CD14-positive monocyte (primary cell): ENCODE data around the gene CYB5D1. TPM values are rescaled to one million over a fixed set of nuclear protein-coding genes. Genes with fewer than 3 reads are reported as not detected.

Experiments used
- DNase-seq, 3 donors: peaks; one replicate each; pipeline ENCODE4 v3.0.0-alpha.2; 2011 to 2022
- H2AFZ ChIP-seq: 2 replicates; pipeline ENCODE4 v1.6.0; 2012; ENCODE audit warnings: mild to moderate bottlenecking, low read depth, low read length, inconsistent platforms; ENCODE audit not compliant: insufficient read depth, poor library complexity, severe bottlenecking
- H3K27ac ChIP-seq, 2 donors: 1 replicate in 1 of 2; 2 replicates in 1 of 2; pipeline ENCODE4 v1.5.1; 2012 to 2013; ENCODE audit warnings: low read length in 2 of 2, control low read depth in 1 of 2, inconsistent platforms in 1 of 2, low read depth in 1 of 2, mild to moderate bottlenecking in 1 of 2
- H3K27me3 ChIP-seq, 2 donors: one replicate each; pipeline versions ENCODE4 v1.6.0 to v1.6.1; 2011 to 2013; ENCODE audit warnings: low read length in 2 of 2; ENCODE audit not compliant: control insufficient read depth in 2 of 2, insufficient read depth in 2 of 2
- H3K36me3 ChIP-seq, 2 donors: replicated peaks in 1 of 2; 1 replicate in 1 of 2; 2 replicates in 1 of 2; pipeline versions ENCODE4 v1.5.1 to v1.6.1; 2012 to 2013; ENCODE audit warnings: low read length in 2 of 2, control low read depth in 1 of 2, inconsistent platforms in 1 of 2, mild to moderate bottlenecking in 1 of 2; ENCODE audit not compliant: insufficient read depth in 2 of 2, control insufficient read depth in 1 of 2
- H3K4me1 ChIP-seq, 2 donors: 1 replicate in 1 of 2; 2 replicates in 1 of 2; pipeline versions ENCODE4 v1.5.1 to v1.6.1; 2012 to 2013; ENCODE audit warnings: low read length in 2 of 2, control low read depth in 1 of 2, inconsistent platforms in 1 of 2, mild to moderate bottlenecking in 1 of 2, moderate library complexity in 1 of 2; ENCODE audit not compliant: insufficient read depth in 2 of 2, control insufficient read depth in 1 of 2
- H3K4me2 ChIP-seq: replicated peaks from 2 replicates; pipeline ENCODE3; 2012; ENCODE audit warnings: low read length, moderate library complexity, mild to moderate bottlenecking; ENCODE audit not compliant: poor library complexity, severe bottlenecking; ENCODE audit errors: extremely low read depth
- H3K4me3 ChIP-seq, 3 experiments: fragments of 200-600 bp in 1 of 3; sonication (generic) in 1 of 3; replicated peaks in 1 of 3; 1 replicate in 2 of 3; 2 replicates in 1 of 3; pipeline ENCODE4 v1.5.1; 2011 to 2013; ENCODE audit warnings: low read length in 3 of 3, mild to moderate bottlenecking in 3 of 3, control low read depth in 2 of 3, low read depth in 2 of 3, inconsistent platforms in 1 of 3, moderate library complexity in 1 of 3
- H3K79me2 ChIP-seq: 2 replicates; pipeline ENCODE4 v1.6.0; 2012; ENCODE audit warnings: mild to moderate bottlenecking, control low read depth, inconsistent platforms, low read length, moderate library complexity; ENCODE audit not compliant: insufficient read depth
- H3K9ac ChIP-seq: 2 replicates; pipeline ENCODE4 v1.6.0; 2017; ENCODE audit warnings: low read length, mild to moderate bottlenecking; ENCODE audit not compliant: insufficient read depth, poor library complexity, severe bottlenecking
- H3K9me3 ChIP-seq, 2 donors: replicated peaks in 1 of 2; 1 replicate in 1 of 2; 2 replicates in 1 of 2; pipeline versions ENCODE4 v1.5.1 to v1.6.1; 2012 to 2013; ENCODE audit warnings: low read length in 2 of 2, control low read depth in 1 of 2; ENCODE audit not compliant: control insufficient read depth in 1 of 2, insufficient read depth in 1 of 2
- H4K20me1 ChIP-seq: 2 replicates; pipeline ENCODE4 v1.6.0; 2012; ENCODE audit warnings: mild to moderate bottlenecking, low read length, control low read depth, moderate library complexity; ENCODE audit not compliant: insufficient read depth
- H3K27ac Mint-ChIP-seq, 7 donors: one replicate each; pipeline ENCODE4 v1.8.0; 2020; ENCODE audit warnings: mild to moderate bottlenecking in 7 of 7, mixed read lengths in 7 of 7, moderate library complexity in 6 of 7, inconsistent platforms in 2 of 7
- H3K27me3 Mint-ChIP-seq, 3 donors: one replicate each; pipeline ENCODE4 v1.8.0; 2021 to 2022; ENCODE audit warnings: low read depth in 3 of 3, mild to moderate bottlenecking in 3 of 3, mixed read lengths in 3 of 3, moderate library complexity in 3 of 3, inconsistent platforms in 1 of 3
- H3K36me3 Mint-ChIP-seq, 2 donors: one replicate each; pipeline ENCODE4 v1.8.0; 2020; ENCODE audit warnings: mixed read lengths in 2 of 2, inconsistent platforms in 1 of 2, mild to moderate bottlenecking in 1 of 2
- H3K4me1 Mint-ChIP-seq: one replicate; pipeline ENCODE4 v1.8.0; 2020; ENCODE audit warnings: mild to moderate bottlenecking, mixed read lengths
- H3K4me3 Mint-ChIP-seq, 2 donors: one replicate each; pipeline ENCODE4 v1.8.0; 2020; ENCODE audit warnings: mild to moderate bottlenecking in 2 of 2, mixed read lengths in 2 of 2, moderate library complexity in 1 of 2
- H3K9me3 Mint-ChIP-seq, 7 donors: one replicate each; pipeline ENCODE4 v1.8.0; 2020 to 2022; ENCODE audit warnings: mixed read lengths in 7 of 7, mild to moderate bottlenecking in 6 of 7, moderate library complexity in 6 of 7, inconsistent platforms in 2 of 7
- WGBS: methylation state at CpG from one replicate; pipeline ENCODE4 v1.1.5; 2013; ENCODE audit warnings: missing lambda C conversion rate; ENCODE audit not compliant: insufficient coverage; 5-methylcytosine and 5-hydroxymethylcytosine counted together
- intact Hi-C, 2 donors: fragments of 100-400 bp; cut with micrococcal nuclease; formaldehyde crosslinking; loops; one replicate each; pipeline versions ENCODE4 v1.15.0 to v1.15.1; 2023
- polyA plus RNA-seq, 3 donors: library from polyadenylated mRNA; depleted of rRNA in 1 of 3; unstranded in 2 of 3; stranded (reverse) in 1 of 3; fragments of 300-500 nt in 2 of 3; fragments of >200 nt in 1 of 3; fragmentation: Illumina TruSeq in 2 of 3; gene quantifications; 1 replicate in 2 of 3; 2 replicates in 1 of 3; pipeline ENCODE4 v1.2.3, GENCODE V29; 2012 to 2021
- TF ChIP-seq, protein P1 (sequence below): fragments of 200-600 bp; IDR thresholded peaks from one replicate; pipeline ENCODE4 v1.8.0; 2022; ENCODE audit warnings: antibody characterized with exemption, mild to moderate bottlenecking

The CYB5D1 gene
- polyA plus RNA-seq, 3 donors: 0.50 to 4.8 (median 0.98) TPM

DNA sequence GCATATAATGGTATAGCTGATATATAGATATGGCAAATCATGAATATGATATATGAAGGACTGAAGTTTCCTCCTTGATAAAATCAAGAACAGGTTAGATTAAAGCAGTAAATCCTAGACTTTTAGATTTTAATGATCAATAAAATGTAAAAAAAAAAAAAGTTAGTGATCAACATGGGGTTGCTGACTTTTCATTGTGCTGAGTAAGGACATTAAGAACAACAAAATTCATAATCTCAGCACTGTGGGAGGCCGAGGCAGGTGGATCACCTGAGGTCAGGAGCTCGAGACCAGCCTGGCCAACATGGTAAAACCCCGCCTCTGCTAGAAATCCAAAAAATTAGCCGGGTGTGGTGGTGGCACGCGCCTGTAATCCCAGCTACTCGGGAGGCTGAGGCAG, 20.4 kb downstream of the CYB5D1 start:
- H4K20me1 ChIP-seq: no peaks in the 10 kb centered on the region
- H3K79me2 ChIP-seq: peaks cover 50% of the 10 kb centered on the region
- no peak overlapping the region for H3K27ac ChIP-seq
- H3K9ac ChIP-seq: no peak overlapping the region
- no peaks in the 10 kb centered on the region for H3K36me3 ChIP-seq
- intact Hi-C loops: no loop called here
- no peaks in the 10 kb centered on the region for H3K9me3 ChIP-seq
- H3K4me3 Mint-ChIP-seq: no peak overlapping the region
- DNase-seq: no peak
- peaks cover 5 to 6% of the 10 kb centered on the region in 2 donors for H3K36me3 Mint-ChIP-seq
- H3K4me2 ChIP-seq: no peak overlapping the region
- H3K9me3 Mint-ChIP-seq: no peaks in the 10 kb centered on the region
- no peaks in the 10 kb centered on the region for H3K27me3 Mint-ChIP-seq
- H3K27me3 ChIP-seq: no peaks in the 10 kb centered on the region
- WGBS: 100% methylated on average over 5 of the region's 7 CpGs
- no peak overlapping the region for H3K4me3 ChIP-seq
- H3K4me1 Mint-ChIP-seq: peaks cover 31% of the 10 kb centered on the region
- H2AFZ ChIP-seq: no peak overlapping the region
- H3K27ac Mint-ChIP-seq: peak overlapping the region in 1 of 7 donors; percentile 32
- TF ChIP-seq, protein P1, sequence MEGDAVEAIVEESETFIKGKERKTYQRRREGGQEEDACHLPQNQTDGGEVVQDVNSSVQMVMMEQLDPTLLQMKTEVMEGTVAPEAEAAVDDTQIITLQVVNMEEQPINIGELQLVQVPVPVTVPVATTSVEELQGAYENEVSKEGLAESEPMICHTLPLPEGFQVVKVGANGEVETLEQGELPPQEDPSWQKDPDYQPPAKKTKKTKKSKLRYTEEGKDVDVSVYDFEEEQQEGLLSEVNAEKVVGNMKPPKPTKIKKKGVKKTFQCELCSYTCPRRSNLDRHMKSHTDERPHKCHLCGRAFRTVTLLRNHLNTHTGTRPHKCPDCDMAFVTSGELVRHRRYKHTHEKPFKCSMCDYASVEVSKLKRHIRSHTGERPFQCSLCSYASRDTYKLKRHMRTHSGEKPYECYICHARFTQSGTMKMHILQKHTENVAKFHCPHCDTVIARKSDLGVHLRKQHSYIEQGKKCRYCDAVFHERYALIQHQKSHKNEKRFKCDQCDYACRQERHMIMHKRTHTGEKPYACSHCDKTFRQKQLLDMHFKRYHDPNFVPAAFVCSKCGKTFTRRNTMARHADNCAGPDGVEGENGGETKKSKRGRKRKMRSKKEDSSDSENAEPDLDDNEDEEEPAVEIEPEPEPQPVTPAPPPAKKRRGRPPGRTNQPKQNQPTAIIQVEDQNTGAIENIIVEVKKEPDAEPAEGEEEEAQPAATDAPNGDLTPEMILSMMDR: no peak
- peaks cover 57 to 75% of the 10 kb centered on the region in 2 donors for H3K4me1 ChIP-seq

DNA sequence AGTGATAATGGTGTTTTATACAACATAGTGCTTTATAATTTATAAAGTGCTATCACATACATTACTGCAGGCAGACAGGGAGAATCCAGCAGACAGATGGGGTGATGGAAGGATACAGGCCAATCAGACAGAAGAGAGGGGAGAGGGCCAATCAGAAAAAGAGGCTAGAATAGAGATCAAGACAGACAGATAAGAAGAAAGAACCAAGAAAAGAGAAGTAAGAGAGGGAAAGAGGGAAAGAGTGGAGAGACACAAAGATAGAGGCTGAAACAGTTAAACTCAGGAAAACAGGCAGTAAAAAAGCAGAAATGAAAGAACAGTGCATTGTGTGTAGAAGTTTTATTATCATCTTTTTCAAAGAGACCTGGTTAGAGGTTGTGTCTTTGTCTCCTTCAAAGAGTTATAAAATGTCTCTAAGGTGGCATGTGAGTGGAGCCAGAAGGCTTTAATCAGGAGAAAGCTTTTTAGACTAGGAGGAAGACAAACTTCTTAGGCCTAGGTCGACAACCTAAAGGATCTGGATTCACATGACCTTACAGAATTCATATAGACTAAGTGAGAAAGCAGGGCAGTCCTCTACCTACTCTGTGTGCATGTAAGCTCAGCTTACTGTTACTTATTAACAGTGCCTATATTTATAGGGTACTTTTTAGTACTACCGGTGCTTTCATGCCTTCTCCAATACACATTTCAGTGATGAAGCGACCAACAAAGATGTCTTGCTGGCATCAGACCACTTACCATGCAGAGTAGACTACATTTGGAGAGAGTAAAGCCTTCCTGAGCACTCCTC, 22.5 kb downstream of the CYB5D1 start:
- no peaks in the 10 kb centered on the region for H3K9me3 Mint-ChIP-seq
- Histone ChIP-seq H3K79me2 (peaks cover 51% of the 10 kb centered on the region), H3K27me3 (no peaks in the 10 kb centered on the region), H3K4me1 (peaks cover 49 to 64% of the 10 kb centered on the region in 2 donors), H3K4me3 (peak overlapping the region in 1 of 3 experiments; percentile 37), H3K9me3 (no peaks in the 10 kb centered on the region), H3K9ac (no peak overlapping the region), H2AFZ (peak overlapping the region; percentile 7), H3K36me3 (no peaks in the 10 kb centered on the region), H3K4me2 (peak overlapping the region; percentile 46), H4K20me1 (no peaks in the 10 kb centered on the region), H3K27ac (peak overlapping the region in 1 of 2 donors; percentile 34)
- intact Hi-C loops: loop anchor here in 1 of 2 donors (2.0 kb wide), 1 partner anchor 13 kb away; no protein-coding TSS in a partner anchor
- no peak overlapping the region for H3K4me3 Mint-ChIP-seq
- no CpG with 5 or more reads among the region's 3 CpGs for WGBS
- H3K27ac Mint-ChIP-seq: no peak overlapping the region
- peaks cover 0 to 2% of the 10 kb centered on the region in 2 donors for H3K36me3 Mint-ChIP-seq
- no peak for DNase-seq
- TF ChIP-seq, protein P1: no peak
- peaks cover 23% of the 10 kb centered on the region for H3K4me1 Mint-ChIP-seq
- no peaks in the 10 kb centered on the region for H3K27me3 Mint-ChIP-seq
